ENCODE data around the gene FKBP1A.
"Not testable (repeated sequence)": the region's sequence is repeated elsewhere in the genome, so short reads cannot be mapped to it uniquely, and the experiment has no call there.

Gene FKBP1A

DNA sequence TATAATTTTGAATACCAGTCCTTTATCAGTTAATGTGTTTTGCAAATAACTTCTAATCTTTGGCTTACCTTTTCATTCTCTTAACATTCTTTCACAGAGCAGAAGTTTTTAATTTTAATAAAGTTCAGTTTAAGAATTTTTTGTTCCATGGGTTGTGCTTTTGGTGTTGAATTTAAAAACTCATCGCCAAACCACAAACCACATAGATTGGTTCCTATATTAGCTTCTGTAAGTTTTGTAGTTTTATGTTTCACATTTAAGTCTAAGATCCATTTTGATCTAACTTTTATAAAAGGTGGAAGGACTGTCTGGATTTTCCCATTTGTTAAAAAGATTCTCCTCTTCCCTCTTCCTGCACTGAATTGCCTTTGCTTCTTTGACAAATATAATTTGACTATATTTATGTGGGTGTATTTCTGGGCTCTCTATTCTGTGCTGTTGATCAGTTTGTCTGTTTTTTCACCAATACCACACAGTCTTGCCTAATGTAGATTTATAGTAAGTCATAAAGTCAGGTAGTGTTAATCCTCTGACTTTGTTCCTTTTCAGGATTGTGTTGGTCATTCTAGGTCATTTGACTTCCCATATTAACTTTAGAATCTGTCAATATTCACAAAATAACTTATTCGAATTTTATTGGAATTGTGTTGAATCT is 46.4 kb downstream of the FKBP1A start:
- TF ChIP-seq POLR2A (IDR thresholded peaks at IDR 0.05; ENCODE audit: low read length) (no peak), GATA1 (IDR thresholded peaks at IDR 0.05; ENCODE audit: low read depth, low read length) (no peak)
- no peak for DNase-seq

GRCh38 chr20:1345756-1346093 is 47.1 kb downstream of the FKBP1A start:
- DNase-seq, result no peak
- TF ChIP-seq POLR2A (IDR thresholded peaks at IDR 0.05; ENCODE audit: low read length) (no peak), GATA1 (IDR thresholded peaks at IDR 0.05; ENCODE audit: low read depth, low read length) (no peak)

DNA sequence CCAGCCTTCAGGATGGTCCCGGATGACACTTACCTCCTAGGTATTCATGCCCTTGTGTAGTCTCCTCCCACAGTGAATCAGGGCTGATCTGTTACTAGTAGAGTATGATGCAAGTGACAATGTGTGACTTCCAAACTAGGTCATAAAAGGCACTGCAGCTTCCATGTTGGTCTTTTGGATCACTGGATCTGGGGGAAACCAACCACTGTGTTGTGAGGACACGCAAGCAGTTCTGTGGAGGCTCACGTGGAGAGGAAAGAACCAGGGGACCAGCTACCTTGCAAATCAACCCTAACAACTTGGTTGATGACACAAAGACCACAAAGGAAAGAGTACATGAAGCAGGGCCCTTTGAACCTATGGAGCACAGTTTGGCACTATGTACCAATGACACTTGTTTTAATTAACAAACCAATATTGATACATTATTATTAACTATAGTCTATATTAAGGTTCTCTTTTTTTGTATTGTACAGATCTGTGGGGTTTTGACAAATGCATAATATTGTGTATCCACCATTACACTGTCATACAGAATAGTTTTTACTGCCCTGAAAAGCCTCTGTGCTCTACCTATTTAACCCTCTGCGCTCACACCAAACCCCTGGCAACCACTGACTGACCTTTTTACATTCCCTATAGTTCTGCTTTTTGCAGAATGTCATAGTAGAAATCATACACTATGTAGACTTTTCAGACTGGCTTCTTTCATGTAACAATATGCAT is 47.7 kb downstream of the FKBP1A start:
- DNase-seq, result no peak
- no peak for TF ChIP-seq POLR2A (IDR thresholded peaks at IDR 0.05; ENCODE audit: low read length)
- no peak for TF ChIP-seq GATA1 (IDR thresholded peaks at IDR 0.05; ENCODE audit: low read depth, low read length)

GRCh38 chr20:1343446-1344124 is 49.3 kb downstream of the FKBP1A start:
- DNase-seq, result not testable (repeated sequence)

DNA sequence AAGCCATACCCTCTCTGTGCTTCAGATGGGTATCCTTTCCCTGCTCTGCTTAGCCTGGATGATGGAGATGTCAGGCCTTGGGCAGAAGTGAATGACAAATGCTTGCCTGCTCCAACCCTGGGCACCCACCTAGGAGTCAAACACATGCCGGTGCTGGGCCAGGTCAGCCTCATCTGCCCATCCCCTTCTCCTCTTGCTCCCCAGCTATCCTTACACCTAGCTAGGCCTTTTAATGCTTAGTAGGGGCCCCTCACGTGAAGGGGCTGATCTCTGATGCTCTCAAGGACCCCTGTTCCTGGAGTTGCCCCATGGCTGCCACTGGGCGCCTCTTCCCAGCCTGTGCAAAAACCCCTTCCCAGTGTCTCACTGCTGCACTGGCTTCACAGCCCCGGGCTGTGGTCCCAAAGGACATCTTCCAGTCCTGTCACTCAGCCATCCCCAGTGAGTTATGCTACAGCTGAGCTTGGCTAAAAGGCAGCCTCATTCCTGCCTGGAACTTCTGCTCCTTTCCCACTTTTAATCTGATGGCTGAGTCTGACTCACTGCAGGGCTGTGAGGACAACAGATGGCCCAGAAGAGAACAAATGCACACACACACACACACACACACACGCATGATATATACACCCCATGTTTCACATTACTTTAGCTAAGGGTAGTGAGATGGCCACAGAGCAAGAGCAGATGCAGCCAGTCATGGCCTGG is 51.1 kb downstream of the FKBP1A start:
- no peak for DNase-seq
- TF ChIP-seq GATA1 (IDR thresholded peaks at IDR 0.05; ENCODE audit: low read depth, low read length) (no peak), POLR2A (IDR thresholded peaks at IDR 0.05; ENCODE audit: low read length) (no peak)

GRCh38 chr20:1338801-1339200 is 54.1 kb downstream of the FKBP1A start:
- no peak for DNase-seq
- TF ChIP-seq POLR2A (IDR thresholded peaks at IDR 0.05; ENCODE audit: low read length) (no peak), GATA1 (IDR thresholded peaks at IDR 0.05; ENCODE audit: low read depth, low read length) (no peak)

- DNase-seq, result no peak
- TF ChIP-seq POLR2A (IDR thresholded peaks at IDR 0.05; ENCODE audit: low read length) (no peak), GATA1 (IDR thresholded peaks at IDR 0.05; ENCODE audit: low read depth, low read length) (no peak)
Observed at GRCh38 chr20:1338096-1338495, 54.8 kb downstream of the FKBP1A start.

DNA sequence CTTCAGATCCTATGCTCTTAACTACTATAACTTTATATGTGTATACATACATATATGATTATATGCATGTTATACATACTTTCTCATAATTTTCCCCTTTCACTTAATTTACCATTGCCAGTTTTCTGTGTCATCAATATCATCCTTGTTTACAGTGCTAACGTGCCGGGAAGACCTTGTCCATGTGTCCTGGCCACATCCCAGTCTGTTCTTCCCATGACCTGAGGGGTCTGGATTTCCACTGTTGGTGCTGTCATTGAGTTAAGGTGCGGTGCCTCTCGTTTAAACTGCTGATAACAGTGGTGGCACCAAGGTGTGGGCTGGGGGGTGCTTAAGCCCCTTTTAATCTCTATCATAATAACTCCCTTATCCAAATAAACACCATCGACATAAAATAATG is 55.4 kb downstream of the FKBP1A start:
- DNase-seq, result no peak
- TF ChIP-seq GATA1 (IDR thresholded peaks at IDR 0.05; ENCODE audit: low read depth, low read length), result no peak
- no peak for TF ChIP-seq POLR2A (IDR thresholded peaks at IDR 0.05; ENCODE audit: low read length)

GRCh38 chr20:1336699-1337367 is 56.0 kb downstream of the FKBP1A start:
- DNase-seq, result no peak
- TF ChIP-seq GATA1 (IDR thresholded peaks at IDR 0.05; ENCODE audit: low read depth, low read length), result no peak
- TF ChIP-seq POLR2A (IDR thresholded peaks at IDR 0.05; ENCODE audit: low read length), result no peak

DNA sequence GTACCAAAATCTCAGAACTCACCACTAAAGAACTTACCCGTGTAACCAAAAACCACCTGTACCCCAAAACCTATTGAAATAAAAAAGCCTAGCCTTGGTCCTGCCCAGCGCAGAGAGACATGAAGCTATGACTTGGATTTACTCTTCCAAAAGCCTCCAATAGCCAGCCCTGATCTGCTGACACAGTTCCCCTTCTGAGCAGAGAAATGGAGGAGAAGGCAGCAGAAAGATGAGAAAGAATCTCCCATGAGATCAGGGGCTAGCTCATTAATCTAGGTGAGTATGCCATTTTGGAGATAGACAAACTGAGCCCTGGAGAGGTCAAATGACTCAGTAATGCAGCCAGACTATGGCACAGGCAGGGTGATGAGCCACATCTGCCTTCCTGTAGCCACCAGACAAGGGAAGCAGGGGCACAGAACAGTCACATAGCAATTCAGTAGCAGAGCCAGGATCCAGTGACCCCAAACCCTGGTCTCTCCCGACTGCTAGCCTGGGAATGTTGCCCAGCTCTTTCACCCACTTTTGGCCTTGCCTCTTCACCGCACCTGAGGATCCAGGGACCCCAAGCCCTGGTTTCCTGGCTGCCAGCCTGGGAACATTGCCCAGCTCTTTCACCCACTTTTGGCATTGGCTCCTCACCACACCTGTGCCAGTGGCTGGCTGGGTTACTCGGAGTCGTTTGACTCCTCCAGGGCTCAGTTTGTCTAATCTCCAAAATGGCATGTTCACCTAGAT is 56.7 kb downstream of the FKBP1A start:
- DNase-seq, result no peak
- no peak for TF ChIP-seq GATA1 (IDR thresholded peaks at IDR 0.05; ENCODE audit: low read depth, low read length)
- TF ChIP-seq POLR2A (IDR thresholded peaks at IDR 0.05; ENCODE audit: low read length), result no peak

GRCh38 chr20:1334761-1335160 is 58.1 kb downstream of the FKBP1A start:
- TF ChIP-seq POLR2A (IDR thresholded peaks at IDR 0.05; ENCODE audit: low read length), result no peak
- no peak for TF ChIP-seq GATA1 (IDR thresholded peaks at IDR 0.05; ENCODE audit: low read depth, low read length)

GRCh38 chr20:1334370-1334731 is 58.5 kb downstream of the FKBP1A start:
- TF ChIP-seq POLR2A (IDR thresholded peaks at IDR 0.05; ENCODE audit: low read length) (no peak), GATA1 (IDR thresholded peaks at IDR 0.05; ENCODE audit: low read depth, low read length) (no peak)
- DNase-seq, result no peak

More at GRCh38 chr20:1334761-1335160, 58.1 kb downstream of the FKBP1A start:
- DNase-seq, result peak; percentile 34 to 71
